ENCODE data around the gene TESK2.

- TF ChIP-seq CTCF (IDR thresholded peaks at IDR 0.05), result no peak
- TF ChIP-seq POLR2A (IDR thresholded peaks at IDR 0.05), result no peak
- TF ChIP-seq POLR2AphosphoS5 (IDR thresholded peaks at IDR 0.05), result no peak
Observed at GRCh38 chr1:45364294-45364693, 126.7 kb downstream of the TESK2 start.

Measured in suprapubic skin (tissue), 4 donors.